ENCODE results near the gene HAUS3.
A peak's percentile ranks its signal among the peaks of the same experiment; 100 is the strongest.
"Not testable (repeated sequence)": the region's sequence is repeated elsewhere in the genome, so short reads cannot be mapped to it uniquely, and the experiment has no call there.

Gene HAUS3

DNA sequence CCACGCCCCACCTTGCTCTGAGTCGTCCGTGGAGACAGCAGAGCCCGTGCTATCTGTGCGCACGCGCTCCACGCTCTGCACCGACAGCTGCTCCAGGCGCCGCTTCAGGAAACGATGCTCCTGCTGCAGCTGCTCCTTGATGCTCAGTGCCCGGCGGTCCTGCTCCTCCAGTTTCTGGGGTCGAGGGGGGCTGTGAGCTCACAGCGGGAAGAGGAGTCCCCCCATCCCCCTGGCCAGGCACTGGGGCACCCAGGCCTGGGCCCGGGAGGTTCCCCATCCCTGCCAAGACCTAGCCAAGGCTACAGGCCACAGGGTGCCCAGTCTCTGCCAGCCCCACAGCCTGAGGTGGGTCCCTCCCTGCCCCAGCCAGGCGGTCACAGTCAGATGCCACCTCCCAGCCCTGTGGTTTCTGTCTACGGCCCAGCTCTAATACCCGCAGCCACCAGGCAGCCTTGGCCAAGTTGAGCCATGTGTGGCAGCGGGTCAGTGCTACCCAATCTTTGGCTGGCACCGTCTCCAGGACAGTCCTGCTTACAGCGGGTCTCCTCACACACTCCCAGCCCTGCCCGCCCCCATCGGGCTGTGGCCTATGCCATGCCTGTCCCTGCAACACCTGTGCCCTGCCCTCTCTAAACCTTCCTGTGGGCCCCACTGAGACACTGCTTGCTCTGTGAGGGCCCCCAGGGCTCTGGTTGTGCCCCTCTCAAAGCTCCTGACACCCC, 9.3 kb upstream of the HAUS3 start:
- DNase-seq (ENCODE audit: low read depth), result no peak

DNA sequence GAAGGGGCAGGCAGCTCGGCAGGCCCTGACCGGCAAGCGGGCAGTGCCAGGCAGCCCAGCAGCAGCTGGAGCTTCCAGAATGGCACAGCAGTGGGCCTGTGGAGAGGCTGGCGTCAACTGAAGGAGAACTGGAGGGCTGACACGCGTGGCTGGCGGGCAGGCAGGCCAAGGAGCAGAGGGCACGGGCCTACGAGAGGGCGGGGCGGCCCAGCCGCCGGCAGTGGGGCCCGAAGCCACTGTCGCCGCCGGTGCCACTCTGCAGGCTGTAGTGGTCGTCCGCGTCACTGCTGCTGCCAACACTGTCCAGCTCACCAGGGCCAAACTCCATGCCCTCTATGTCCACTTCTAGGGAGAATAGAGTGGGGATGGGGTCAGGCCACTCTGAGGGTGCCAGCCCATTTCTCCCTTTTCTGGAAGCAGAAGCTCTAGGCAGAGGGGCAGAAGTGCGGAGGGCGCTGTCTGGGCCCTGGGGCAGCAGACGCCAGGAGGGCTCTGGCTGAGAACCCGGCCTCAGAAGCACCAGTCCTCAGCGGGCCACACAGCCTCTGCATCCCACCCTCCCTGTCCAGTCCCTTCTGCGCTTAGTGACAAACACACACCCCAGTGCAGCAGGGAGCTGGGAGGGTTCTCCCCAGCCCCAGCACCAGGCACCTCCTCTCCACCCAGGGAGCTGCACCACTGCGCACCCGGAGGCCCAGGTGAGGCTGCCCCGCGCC, 8.6 kb upstream of the HAUS3 start:
- no peak for DNase-seq (ENCODE audit: low read depth)

DNA sequence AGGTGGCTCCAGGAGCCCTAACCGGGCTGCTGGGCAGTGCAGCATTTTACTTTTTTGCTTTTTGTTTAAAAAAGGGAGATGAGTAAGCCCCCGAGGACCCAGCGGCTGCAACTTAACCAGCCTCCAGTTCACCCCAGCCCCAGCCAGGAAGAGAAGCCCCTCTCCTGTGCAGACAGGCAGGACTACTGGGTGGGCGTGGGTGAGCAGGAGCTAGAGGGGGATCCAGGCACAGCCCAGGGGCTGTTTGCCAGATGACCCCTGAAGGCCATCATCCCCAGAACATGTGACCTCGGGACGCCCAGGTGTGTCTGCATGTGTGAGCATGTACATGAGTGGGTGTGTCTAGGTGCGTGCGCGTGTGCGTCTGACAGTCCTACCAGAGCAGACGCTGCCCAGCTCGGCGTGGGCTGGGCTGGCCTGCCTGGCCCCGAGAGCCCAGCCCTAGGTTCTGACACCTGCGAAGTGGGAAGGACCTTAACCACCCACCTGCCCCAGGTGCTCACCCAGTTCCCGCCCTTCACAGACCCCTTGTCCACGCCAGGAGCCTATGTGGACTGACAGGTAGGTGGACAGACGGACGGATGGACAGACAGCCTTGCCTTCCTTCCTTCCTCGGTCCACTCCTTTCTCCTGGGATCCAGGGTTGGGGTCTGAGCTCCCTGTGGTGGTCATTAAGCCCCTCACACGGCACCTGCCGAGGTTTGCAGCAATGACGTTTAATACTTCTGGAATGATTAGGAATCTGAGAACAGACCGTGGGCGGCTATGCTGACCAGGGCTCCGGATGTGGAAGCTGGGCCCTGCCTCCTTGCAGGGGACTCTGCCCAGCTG, 7.8 kb upstream of the HAUS3 start:
- DNase-seq (ENCODE audit: low read depth), result no peak

DNA sequence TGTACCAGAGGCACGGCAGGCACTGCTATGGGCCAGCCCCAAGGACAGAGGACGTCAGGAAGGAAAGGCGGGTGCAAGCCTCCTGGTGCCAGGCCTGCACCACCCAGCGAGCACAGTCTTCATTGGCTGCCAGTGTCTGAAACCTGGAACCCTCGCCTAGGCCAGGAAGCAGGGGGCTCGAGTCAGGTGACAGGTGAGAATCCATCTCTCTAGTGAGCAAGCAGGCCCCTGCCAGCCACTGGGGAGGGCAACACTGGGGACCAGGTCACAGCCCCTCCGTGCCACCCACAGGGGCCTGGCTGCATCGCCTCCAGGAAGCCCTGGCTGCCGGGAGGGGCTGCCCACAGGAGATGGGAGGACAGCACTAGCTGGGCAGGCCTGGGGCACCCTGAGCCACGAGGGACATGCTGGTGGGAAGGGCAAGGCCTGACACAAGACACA, 6.9 kb upstream of the HAUS3 start:
- no peak for DNase-seq (ENCODE audit: low read depth)

DNA sequence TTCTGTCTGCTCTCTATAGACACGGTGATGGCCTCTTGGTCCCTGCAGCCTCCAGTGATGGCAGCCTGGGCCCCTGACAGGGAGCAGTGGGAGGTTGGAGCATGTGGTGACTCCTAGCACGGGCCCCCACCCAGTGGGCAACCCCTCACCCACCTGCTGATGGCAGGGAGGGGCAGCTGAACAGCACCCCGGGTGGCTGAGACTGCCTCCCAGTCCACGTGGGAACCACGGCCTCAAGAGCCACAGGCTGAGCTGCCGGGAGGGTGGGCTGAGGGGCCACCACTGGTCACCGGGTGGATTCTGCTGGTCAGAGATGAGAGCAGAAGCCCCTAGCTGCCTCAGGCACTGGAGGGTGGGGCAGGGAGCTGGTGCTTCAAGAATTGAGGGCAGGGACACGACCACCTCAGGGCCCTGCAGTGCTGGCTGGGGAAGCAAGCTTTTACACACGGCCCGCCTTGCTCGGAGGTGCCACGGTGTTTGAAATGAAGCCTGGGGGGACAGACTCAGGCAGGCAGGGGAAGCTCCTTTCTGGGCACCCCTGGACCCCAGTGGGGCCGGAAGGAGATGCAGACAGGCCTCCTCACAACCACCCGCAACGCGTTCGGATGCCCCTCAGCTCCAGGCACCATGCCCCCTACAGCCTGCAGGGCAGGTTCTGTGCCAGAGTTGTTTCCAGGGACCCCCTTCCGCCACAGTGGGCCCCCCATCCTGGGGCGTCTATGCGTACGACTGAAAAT, 6.3 kb upstream of the HAUS3 start:
- DNase-seq (ENCODE audit: low read depth), result no peak

DNA sequence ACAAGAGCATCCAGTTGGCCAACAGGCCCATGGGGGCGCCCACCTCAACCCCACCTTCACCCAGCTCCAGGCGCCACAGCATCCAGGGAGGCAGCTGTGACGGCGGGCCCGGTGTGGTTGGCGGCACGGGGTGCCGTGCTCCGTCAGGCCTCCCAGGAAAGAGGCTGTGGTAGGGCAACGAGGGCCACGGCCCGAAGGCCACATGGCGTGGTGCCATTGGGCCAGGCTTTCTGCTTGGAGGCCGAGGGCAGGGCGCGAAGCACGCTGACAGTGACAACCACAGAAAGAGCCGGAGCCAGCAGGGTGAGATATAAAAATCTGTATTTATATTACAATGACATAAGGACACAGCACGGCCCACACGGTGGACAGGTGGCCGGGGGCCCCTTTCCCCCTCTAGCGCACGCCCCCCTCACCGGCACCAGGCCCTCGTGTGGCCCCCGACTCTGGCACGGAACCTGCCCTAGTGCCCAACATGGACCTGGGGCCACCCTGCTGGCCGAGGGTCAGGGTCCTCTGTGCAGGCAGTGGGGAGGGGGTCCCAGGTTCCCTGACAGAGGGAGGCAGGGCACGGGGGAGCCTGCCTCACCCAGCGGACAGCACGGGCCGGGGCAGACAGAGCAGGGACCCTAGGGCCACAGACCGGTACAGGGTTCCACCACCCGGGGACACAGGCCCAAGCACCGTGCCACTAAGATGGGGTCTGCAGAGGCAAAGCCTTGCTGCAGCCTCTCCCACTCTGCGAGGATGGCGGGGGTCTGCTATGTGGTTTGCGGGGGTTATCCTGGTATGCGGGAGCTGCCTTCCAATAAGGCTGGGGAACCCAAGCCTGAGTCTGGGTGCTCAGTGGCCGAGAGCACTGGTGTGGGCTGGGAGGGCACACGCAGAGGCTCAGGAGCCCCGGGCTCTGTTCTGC, 5.5 kb upstream of the HAUS3 start:
- no peak for DNase-seq (ENCODE audit: low read depth)

DNA sequence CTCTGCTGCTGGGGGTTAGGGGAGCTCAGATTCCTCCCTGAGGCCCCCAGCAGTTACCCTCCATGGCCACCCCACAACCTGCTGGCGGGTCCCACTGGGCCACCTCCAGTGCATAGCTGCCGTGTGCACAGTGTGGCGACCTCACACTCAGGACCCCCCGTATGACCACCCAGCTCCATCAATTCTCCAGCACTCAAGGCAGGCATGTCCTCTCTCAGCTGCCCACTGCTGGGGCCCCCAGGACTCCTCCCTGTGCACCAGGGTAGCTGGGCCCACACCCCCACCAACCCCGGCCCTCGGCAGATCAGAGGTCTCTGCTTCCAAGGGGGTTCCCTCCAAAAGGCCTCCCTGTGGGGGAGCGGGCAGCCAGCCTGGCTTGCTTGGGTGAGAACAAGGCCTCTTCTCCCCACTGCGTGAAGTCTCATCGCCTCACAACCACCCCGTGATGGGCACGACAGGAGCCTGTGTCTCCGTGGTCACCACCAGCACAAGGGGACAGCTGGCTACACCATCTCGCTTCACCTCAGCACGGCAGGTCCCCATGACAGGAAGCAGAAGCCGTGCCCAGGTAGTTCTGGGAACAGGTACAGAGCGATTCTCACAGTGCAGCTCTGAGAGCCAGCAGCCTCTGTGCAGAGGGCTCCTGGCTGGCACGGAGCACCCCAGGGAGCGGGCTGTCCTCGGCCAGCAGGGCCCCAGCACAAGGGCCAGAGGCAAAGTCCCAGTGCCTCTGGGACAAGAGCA, 4.6 kb upstream of the HAUS3 start:
- DNase-seq (ENCODE audit: low read depth), result no peak

DNA sequence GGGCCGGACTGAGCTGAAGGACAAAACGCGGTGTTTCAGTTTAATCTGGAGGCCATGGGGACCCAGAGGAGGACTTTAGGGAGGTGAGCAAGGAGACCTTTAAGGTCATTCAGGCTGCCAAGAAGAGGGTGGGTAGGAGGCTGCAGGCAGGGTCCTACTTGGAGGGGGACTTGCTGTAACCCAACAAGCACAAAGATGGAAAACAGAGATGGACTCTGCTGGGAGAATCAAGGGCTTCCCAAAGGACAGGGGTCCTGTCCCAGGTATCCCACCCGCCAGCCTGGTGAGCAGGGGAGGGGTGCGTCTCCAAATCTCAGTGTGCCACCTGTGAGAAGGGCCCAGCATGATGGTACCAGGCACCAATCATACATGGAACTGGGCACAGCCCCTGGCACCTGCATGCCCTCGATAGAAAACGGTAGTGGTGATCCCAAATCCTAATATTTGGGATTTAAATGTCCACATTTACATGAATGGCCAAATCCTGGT, 3.9 kb upstream of the HAUS3 start:
- no peak for DNase-seq (ENCODE audit: low read depth)

DNA sequence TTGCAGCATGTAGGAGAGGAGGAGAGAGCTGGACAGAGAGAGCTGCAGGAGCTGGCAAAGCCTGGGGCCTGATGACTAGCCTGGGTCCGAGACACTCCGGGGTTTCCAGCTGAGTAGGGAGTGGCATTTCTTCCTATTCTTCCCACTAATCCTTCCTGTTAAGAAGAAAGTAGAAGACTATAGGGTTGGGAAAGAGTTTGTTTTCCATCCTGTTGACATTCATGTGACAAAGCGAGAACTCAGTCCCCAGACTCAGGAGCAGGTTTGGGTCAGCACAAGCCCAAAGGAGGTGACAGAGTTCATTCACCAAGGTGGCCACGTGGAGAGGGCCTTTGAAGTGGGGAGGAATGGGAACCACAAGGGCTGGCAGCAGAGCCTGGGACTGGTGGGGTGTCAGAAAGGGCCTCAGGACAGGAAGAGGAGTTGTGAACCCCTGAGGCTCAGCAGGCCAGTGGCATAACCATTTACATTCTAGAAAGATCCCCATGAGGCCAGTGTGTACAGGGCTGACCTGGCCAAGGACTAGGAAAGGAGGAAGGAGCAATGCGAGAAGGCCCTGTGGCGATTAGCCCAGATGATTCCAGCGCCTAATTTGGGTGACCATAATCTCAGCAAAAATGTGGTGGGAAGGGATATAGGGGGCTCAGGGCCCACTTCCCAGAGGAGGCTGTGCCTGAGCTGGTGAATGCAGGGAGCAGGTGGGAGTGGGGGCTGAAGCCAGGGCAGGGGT, 3.3 kb upstream of the HAUS3 start:
- no peak for DNase-seq (ENCODE audit: low read depth)

DNA sequence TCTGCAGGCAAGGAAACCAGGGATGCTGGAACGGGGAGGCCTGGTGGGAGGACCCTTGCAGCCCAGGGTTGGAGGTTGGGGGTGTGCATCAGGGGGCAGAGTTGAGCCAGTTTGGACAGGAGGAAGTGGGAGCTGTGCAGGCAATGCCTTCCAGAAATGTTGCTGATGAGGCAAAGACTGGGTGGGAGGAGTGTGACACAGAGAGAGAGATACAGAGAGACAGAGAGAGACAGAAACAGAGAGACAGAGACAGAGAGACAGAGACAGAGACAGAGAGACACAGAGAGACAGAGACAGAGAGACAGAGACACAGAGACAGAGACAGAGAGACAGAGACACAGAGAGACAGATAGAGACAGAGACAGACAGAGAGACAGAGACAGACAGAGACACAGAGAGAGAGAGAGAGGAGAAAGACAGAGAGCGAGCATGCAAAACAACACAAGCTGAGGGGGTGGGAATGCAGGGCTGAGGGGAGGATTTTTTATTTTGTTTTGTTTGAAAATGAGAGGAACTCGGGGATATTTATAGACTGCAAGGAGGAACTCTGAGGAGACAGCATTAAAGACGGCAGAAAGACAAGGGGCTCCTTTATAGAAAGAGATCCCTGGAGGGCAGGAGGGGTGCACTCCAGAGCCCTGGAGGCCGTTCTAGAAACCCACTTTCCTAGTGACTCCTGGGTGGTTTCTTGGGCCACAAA, 1.9 kb upstream of the HAUS3 start:
- no peak for DNase-seq (ENCODE audit: low read depth)

DNA sequence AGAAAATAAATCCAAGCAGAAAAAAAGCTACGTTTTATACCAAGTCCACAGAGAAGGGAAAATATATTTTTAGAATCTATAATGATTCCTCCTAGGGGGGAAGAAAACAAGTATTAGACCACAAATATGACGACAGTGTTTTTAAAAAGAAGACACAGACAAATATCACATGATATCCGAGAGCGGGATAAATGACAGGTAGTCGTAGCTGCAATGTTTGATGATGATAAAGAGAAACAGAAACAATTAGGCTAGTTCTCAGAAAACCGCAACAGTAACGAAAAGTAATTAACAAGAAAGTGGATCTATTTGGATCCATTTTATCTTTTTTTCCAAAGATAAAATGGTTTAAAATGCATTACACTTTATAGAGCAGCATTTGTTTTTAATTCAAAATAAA, 918 bp downstream of the HAUS3 start:
- no peak for DNase-seq (ENCODE audit: low read depth)

DNA sequence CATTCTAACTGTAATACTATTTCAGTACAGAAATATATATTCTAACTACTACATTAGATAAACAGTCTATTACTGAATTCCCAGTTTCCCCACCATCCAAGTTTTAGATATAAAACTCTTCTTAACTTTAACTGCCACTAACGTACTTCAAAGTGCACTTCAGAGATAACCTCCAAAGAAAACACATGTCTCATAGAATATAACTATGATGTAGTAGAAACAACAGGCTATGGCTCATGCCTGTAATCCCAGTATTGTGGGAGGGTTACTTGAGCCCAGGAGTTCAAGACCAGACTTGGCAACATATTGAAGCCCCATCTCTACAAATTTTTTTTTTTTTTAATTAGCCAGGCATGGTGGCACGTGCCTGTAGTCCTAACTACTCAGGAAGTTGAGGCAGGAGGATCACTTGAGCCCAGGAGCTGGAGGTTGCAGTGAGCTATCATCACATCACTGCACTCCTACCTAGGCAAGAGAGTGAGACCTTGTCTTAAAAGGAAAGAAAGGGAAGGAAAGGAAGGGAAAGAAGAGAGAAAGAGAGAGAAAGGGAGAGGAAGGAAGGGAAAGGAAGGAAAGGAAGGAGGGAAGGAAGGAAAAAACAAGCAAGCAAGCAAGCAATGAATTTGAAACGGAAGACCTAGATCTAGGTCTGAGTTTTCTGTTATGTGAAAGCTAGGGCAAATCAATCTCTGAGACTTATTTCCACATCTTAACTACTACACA, 4.8 kb downstream of the HAUS3 start:
- no peak for DNase-seq (ENCODE audit: low read depth)

DNA sequence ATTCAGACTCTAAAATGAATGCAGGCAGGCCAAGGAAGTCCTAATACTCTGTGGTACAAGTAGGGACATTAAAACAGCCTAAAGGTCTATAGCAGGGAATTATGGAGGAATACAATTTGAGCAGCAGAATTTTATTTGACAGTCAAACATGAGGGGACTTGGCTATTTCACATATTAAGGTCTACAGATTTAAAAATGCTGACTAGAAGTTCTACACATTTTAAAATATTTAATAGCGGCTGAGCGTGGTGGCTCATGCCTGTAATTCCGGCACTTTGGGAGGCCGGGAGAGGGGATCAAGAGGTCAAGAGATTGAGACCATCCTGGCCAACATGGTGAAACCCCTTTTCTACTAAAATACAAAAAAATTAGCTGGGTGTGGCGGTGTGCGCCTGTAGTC, 10.8 kb downstream of the HAUS3 start:
- DNase-seq (ENCODE audit: low read depth), result no peak

DNA sequence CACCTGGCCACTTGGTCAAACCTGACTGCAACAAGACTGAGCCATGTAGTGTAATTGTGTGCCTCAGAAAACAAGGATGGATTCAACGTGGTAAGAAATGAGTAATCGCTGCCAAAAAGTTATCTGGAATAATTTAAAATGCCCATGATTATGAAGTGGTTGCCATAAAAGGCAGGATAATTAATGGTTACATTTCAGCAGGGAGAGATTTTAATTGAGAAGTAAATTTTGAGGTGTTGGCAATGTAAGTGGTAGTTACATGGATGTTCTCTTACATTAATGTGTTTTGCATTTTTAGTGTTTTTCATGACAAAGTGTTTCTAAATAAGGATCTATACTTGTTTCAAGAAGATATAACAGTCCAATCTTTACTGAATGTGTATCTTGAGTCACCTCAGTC, 15.7 kb downstream of the HAUS3 start:
- DNase-seq (ENCODE audit: low read depth), result no peak

DNA sequence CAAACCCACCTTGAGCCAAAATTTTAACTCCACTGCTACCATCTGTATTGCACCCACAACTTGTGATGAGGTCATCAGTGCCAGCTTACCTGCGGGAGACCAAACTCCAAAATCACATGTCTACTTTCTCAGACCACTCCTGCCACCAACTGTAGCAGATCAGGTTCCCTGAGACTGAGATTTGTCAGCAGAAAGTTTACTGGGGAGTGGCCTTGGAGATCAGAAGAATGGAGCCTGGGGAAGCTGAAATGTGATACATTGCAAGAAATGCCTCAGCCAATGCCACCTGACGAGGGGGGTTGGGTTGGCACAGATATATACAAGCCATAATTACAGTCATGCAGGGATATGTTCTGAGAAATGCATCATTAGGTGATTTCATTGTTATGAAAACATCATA, 19.1 kb downstream of the HAUS3 start:
- DNase-seq (ENCODE audit: low read depth), result no peak

DNA sequence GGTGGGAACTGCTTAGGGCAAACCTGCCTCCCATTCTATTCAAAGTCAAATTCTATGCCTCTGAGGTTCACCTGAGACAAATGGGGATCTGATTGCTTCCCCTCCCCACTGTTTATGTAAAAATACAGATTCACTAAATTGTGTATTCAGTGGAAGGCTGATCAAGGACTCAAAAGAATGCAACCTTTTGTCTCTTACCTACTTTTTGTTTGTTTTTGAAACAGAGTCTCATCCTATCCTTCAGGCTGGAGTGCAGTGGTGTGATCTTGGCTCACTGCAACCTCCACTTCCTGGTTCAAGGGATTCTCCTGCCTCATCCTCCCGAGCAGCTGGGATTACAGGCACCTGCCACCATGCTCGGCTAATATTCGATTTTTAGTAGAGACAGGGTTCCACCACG, 20.5 kb downstream of the HAUS3 start:
- DNase-seq (ENCODE audit: low read depth), result not testable (repeated sequence)

DNA sequence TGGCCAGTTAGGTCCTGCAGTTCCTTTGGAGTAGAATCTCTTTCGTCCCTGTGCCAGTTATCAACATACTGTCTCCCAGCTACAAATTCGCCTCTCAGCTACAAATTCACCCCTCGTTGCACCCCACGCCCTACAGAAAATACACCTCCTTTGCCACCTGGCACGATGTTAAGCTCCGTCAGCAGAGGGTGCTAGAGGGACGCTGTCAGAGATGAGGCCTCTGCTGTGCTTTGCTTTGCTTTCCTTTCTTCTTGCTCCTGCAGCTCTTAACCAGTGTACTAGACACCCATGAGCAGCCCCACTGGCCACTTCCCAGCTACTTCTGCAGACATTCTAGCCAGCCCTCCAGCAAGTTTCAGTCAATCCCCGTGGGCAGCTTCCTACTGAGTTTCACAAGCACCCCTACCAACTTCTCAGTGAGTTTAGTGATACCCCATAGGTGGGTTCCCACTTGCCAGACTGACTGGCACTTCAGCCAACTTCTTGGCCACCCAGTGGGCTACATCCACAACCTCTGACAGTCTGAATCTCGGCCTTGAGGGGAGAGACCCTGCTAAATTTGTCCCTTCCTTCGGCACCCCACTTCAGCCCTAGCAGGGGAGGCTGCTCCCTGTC, 21.8 kb downstream of the HAUS3 start:
- DNase-seq (ENCODE audit: low read depth), result peak; percentile 62

DNA sequence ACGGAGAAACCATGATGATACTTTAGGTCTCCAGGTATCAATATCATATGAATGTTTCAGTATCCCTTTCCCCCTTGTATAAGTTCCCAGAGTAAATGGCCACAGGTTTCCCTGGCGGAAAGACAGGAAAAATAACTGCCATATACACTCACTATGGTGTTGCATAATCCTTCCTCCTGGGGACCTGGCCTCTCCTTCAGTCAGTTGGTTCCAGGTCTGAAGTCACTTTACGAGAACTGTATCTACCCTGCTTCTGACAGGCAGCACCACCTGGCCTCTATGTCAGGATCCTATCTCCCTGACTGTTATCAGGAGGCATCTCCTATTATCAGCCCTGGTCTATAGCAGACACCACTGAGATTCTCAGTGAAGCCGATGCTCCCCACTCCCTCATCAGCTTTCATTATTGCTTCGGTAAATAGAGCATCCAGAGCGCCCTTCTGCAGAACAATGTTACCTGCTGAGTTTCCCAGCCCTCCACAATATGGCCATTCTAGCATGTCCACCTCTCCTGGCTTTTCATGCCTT, 22.6 kb downstream of the HAUS3 start:
- DNase-seq (ENCODE audit: low read depth), result no peak

Measured in activated T-cell treated with anti-CD3 and anti-CD28 coated beads for 48 hours (primary cell).